HG02571 (cell line): ENCODE results near the gene DYNLL2.
"Not testable (repeated sequence)": the region's sequence is repeated elsewhere in the genome, so short reads cannot be mapped to it uniquely, and the experiment has no call there.

ENCODE experiments used
- ATAC-seq: cut with Tn5 transposase; IDR thresholded peaks from one replicate; pipeline ENCODE4 v1.9.1; 2021; ENCODE audit warnings: mild to moderate bottlenecking, moderate library complexity; ENCODE audit not compliant: unreplicated experiment

Gene DYNLL2

DNA sequence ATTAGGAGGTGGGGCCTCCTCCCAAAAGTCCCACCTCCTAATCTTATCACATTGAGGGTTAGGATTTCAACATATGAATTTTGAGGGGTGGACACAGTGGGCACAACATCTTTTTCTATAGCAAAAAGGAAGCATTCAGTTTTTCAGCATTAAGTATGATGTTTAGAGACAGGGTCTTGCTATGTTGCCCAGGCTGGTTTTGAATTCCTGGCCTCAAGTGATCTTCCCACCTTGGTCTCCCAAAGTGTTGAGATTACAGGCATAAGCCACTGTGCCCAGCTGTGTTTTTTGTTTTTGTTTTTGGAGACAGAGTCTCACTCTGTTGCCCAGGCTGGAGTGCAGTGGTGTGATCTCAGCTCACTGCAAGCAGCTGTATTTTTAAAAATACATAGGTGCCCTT, 18.7 kb downstream of the DYNLL2 start:
- ATAC-seq: not testable (repeated sequence)

DNA sequence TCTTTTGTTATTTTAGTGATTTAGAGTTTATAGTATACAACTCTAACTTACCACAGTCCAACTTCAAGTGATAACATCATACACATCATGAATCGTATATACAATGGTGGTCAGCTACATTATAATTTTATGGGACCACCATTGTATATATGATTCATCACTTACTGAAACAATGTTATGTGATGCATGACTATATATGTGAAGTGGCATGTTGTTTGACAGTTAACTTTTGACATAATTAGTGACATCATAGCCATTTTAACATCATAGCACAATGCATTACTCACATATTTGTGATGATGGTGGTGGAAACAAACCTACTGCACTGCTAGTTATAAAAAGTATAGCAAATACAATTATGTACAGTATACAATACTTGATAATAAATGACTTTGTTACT, 21.9 kb downstream of the DYNLL2 start:
- no peak for ATAC-seq

DNA sequence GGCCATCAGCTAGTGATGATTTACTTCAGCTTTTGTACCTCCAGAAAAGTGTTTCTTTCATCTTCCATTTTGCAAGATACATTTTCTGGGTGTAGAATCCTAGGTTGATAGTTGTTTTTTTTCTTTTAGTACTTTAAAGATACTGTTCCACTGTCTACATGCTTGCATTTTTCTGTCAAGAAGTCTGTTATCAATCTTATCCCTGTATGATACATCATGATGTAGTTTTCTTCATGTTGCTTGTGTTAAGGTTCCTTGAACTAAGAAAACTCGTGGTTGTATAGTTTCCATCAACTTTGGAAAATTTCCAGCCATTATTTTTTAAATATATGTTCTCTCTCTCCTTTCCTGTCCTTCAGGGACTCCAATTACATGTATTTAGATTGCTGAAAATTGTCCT, 24.1 kb downstream of the DYNLL2 start:
- ATAC-seq: no peak

DNA sequence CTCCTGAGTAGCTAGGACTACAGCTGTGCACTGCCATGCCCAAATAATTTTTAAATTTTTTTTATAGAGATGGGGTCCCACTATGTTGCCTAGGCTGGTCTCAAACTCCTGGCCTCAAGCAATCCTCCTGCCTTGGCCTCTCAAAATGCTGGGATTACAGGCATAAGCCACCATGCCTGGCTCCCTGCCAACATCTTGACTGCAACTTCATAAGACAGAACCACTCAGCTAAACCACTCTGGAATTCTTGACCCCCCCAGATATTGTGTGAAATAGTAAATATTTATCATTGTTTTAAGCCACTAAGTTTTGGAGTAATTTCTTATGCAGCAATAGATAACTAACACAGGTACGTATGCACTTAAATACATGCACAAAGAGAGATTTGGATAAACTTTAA, 26.0 kb downstream of the DYNLL2 start:
- ATAC-seq: no peak

DNA sequence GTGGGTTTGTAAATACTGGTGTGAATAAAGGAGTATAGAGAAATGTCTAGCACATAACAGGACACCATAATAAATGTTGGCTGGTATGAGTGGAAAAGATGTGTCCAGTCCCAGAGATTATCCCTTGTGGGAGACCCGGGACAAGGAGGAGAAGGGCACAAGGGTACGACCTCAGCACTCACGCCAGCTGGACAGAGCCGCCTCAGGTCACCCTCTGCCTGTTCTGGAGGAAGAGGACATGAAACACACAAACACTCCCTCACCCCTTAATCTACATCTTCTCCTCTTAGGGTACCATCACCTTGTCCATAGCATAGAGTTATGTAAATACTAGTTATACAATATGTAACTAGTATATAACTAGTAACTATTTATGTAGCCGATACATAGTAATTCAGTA, 26.8 kb downstream of the DYNLL2 start:
- no peak for ATAC-seq

DNA sequence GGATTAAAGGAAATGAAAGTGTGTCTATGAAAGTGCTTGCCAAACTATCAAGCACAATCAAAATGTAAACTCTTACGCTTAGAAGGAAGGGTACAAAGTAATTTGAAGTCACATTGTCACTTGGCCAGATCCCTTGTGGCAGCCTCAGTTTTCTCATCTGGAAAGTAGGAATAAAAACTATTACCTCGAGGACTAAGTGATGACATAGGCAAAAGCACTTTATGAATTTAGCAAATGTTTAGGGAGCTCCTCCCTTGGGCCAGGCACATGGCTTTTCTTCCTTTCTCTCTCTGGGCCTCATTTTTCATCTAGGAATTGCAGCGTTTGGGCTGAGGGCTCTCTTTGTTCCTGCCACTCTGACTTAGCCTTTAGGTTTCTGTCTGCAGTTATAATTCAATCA, 28.5 kb downstream of the DYNLL2 start:
- no peak for ATAC-seq

DNA sequence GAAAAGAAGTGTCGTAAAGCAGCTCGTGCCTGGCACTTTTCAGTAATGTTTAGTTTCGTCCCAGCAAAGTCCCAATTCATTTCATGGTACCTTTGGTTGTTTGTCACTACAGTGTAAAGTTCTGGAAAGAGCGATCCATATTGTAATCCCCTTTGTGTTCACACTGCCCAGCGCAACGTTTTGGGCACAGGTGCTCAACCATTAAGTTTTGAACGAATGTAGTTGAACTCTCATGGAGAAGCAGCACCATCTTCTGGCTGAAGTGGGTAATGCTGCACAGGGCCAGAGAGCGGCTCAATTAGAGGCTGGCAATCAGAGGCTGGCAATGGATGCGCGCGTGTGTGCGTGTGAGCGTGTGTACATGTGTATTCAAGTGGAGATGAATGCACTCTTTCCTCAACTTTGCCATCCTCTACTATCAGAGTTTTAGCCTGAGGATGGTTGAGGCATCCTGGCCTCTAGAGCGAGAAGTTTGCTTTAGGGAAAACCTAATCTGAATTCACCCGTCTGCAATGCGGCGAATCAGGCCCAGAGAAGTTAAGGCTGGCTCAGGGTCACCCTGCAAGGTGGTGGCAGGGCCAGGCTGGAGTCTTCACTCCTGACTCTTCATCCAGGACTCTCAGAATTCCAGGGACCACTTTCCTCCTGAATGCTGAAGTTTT, 29.9 kb downstream of the DYNLL2 start:
- ATAC-seq: no peak

DNA sequence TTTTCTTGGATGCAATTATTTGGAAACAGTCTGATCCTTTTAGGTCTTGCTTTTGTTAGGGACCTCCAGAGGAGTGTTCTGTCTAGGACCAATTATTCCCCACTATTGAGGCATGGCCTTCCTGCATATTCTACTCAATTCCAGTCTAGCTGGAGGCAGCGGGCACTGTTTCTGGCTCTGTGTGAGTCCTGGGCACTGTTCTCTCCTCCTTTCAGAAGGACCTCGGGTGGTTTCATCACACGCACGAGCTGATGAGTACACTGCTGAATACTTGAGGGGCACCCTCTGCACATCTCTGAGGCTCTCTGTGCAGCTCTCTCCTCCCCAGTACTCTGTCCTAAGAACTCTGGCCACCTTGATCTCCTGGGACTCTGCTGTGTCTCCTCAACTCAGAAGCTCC, 30.7 kb downstream of the DYNLL2 start:
- ATAC-seq: no peak

DNA sequence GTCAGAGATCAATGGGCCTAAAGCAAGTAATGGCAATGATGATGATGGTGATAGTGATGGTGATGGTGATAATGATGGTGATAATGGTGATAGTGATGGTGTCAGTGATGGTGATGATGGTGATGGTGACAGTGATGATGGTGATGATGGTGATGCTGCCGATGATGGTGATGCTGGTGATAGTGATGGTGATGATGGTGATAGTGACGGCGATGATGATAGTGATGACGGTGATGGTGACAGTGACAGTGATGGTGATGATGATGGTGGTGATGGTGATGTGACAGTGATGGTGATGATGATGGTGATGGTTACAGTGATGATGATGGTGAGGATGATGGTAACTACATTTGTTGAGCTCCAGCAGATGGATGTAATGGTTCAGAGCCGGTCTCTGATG, 34.2 kb downstream of the DYNLL2 start:
- no peak for ATAC-seq

DNA sequence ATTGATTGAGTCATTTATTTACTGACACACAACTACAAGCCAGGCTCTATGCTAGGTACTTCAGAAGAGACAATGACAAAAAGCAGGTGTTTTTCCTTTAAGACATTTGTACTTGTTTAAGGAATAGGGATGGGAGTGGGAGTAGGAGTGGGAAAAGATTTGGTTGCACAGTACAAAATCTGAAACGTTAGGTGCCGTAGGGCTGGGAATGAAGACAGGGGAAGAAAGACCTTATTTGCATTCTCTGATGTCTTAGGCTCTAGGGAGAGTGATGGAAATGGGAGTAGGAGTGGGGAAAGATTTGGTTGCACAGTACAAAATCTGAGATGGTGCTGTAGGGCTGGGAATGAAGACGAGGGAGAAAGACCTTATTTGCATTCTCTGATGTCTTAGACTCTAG, 36.3 kb downstream of the DYNLL2 start:
- ATAC-seq: no peak

DNA sequence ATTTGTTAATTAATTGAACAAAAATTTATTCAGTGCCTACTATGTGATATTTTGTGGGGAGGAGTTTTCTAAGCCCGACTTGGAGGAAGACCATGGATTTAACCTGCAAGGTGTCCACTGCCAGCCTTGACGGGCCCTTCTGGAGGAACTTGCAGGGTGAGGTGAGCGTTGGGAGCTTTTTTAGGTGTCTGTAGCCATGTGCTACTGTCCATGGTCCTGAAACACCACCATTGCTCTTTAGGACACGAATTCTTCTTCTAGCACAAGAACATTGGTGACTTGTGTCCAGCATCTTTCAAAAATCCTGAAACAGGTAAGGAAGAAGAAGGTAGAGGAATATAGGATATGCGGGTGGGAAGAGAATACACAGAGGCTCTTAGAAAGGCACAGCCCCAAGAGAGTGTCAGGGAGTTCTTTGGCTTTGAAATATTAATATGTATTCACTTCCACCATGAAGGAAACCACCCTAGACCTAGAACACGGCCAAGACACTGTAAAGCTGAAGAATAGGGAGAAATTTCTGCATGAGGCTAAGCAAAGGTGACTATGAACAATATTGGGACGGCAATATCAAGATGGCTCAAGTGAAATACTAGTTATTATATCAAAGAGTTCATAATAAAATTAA, 37.1 kb downstream of the DYNLL2 start:
- ATAC-seq: no peak

DNA sequence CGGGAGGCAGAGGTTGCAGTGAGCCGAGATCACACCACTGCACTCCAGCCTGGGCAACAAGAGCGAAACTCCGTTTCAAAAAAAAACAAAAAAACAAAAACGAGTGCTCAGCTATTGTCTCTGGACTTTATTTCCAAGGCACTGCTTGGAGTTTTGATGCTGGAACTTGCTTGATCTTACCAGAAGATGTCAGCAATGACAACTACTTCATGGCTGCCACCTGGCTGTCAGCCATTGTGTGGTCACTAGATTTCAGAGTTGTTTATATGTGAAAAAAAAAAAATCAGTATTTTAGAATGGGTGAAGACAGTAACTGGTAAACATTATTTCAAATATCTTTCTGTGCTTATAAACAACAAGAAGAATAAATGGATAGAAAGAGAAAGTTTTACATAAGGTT, 38.7 kb downstream of the DYNLL2 start:
- no peak for ATAC-seq

DNA sequence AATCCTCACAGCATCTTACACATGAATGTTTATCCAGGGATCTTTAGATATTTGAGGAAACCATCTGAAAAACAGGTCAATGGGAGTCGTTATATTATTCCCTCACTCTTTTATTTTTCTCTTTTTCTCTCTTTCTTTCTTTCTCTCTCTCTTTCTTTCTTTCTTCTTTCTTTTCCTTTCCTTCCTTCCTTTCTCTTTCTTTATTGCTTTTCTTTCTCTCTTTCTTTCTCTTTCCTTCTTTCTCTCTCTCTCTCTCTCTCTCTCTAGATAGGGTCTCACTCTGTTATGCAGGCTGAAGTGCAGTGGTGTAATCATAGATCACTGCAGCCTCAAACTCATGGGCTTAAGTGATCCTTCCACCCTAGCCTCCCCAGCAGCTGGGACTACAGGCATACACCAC, 44.6 kb downstream of the DYNLL2 start:
- ATAC-seq: no peak

DNA sequence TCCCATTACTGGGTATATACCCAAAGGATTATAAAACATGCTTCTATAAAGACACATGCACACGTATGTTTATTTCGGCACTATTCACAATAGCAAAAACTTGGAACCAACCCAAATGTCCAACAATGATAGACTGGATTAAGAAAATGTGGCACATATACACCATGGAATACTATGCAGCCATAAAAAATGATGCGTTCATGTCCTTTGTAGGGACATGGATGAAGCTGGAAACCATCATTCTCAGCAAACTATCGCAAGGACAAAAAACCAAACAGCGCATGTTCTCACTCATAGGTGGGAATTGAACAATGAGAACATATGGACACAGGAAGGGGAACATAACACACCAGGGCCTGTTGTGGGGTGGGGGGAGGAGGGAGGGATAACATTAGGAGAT, 49.5 kb downstream of the DYNLL2 start:
- not testable (repeated sequence) for ATAC-seq

DNA sequence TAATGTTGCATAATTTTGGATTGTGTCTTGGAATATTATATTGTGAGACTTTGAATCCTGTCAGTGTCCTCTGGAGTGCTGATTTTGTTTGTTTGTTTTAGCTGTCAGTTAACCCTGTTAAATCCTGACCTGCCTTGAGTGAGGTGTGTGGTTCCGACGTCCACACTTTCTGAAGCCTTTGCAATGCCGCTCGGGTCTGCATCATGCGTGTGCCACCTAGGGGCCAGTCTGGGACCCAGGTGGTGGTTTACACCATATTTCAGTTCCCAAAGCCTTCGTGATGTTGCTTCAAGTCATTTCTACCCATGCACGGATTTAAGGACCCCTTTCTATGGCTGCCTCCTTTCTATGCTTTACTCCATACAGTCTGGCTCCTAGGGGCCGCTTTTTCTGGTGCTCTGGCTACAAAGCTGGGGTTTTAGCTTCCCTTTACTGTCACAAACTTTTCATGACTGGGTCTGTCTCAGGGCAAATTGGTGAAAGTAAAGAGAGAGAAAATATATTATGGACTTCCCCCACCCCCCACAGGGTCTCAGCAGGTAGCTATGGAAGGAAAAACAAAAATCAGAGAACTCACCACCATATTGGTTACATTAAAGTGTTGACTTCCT, 53.6 kb downstream of the DYNLL2 start:
- ATAC-seq: no peak

DNA sequence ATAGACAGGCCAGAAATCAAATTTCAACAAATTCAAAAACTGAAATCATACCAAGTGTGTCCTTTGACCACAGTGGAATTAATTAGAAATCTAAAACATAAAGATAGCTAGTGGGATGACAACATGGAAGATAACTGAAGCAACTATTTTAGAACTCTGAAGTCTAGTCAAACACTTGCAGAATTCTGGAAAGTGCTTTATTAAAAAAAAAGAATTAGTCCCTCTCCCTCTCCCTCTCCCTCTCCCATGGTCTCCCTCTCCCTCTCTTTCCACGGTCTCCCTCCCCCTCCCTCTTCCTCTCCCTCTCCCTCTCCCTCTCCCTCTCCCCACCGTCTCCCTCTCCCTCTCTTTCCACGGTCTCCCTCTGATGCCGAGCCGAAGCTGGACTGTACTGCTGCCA, 58.3 kb downstream of the DYNLL2 start:
- no peak for ATAC-seq

DNA sequence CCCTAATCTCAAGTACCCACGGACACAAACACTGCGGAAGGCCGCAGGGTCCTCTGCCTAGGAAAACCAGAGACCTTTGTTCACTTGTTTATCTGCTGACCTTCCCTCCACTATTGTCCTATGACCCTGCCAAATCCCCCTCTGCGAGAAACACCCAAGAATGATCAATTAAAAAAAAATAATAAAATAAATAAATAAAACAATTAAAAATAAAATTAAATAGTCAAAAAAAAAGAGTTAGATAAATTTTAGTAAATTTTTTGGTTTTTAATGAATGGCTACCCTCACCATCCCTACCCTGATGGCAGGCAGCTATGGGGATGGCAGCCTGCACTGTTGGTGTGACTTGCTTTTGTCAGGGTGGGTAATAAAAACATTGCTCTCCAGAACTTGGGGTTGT, 60.1 kb downstream of the DYNLL2 start:
- not testable (repeated sequence) for ATAC-seq

DNA sequence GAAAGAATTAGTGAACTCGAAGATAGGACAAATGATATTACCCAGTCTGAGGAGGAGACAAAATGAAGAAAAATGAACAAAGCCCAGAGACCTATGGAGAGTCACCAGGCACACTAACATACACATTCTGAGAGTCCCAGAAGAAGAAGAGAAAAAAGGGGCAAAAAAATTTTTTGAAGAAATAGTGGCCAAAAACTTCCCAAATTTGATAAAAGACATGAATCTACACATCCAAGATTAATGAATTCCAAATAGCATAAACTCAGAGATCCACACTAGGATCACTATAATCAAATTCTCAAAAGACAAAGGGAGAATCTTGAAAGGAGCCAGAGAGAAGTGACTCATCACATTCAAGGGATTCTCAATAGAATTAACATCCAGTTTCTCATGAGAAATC, 61.6 kb downstream of the DYNLL2 start:
- no peak for ATAC-seq
